Erythroblast (primary cell): ENCODE data around the gene THEM4.

Experiments used
- GATA1 ChIP-seq: IDR thresholded peaks from 2 replicates; pipeline ENCODE4 v1.6.1; 2011; ENCODE audit warnings: low read depth, mild to moderate bottlenecking, control low read depth, low read length, moderate library complexity
- POLR2A ChIP-seq: IDR thresholded peaks from 2 replicates; pipeline ENCODE4 v1.6.1; 2011; ENCODE audit warnings: mild to moderate bottlenecking, low read length

- TF ChIP-seq POLR2A (no peak), GATA1 (no peak)
Observed at GRCh38 chr1:151934048-151934493, 24.8 kb upstream of the THEM4 start.
